Cardiac muscle cell (in vitro differentiated cells and primary cell): ENCODE data around the gene CUX1. TPM values are rescaled to one million over a fixed set of nuclear protein-coding genes. Genes with fewer than 3 reads are reported as not detected.
A peak's percentile ranks its signal among the peaks of the same experiment; 100 is the strongest.

ENCODE experiments used
- DNase-seq, 2 donors: peaks; one replicate each; pipeline versions ENCODE4 v3.0.0 to v3.0.0-alpha.2; 2010 to 2017; ENCODE audit warnings: low read depth in 1 of 2, low spot score in 1 of 2
- H3K27ac ChIP-seq: fragments of 200-600 bp; sonication (generic); 2 replicates; pipeline ENCODE4 v1.5.1; 2016
- H3K27me3 ChIP-seq: fragments of 200-600 bp; sonication (generic); 2 replicates; pipeline ENCODE4 v1.6.0; 2016; ENCODE audit warnings: control low read depth
- H3K36me3 ChIP-seq: fragments of 200-600 bp; sonication (generic); 2 replicates; pipeline ENCODE4 v1.5.1; 2016; ENCODE audit warnings: control low read depth
- H3K4me1 ChIP-seq: fragments of 200-600 bp; sonication (generic); 2 replicates; pipeline ENCODE4 v1.8.1; 2017; ENCODE audit warnings: low read depth, mild to moderate bottlenecking, mixed run types
- H3K4me3 ChIP-seq: fragments of 200-600 bp; sonication (generic); 2 replicates; pipeline ENCODE4 v1.5.1; 2016; ENCODE audit warnings: mild to moderate bottlenecking
- H3K9me3 ChIP-seq: fragments of 200-600 bp; sonication (generic); 2 replicates; pipeline ENCODE4 v1.5.1; 2017; ENCODE audit warnings: low read depth, mild to moderate bottlenecking, control low read depth
- polyA plus RNA-seq: library from polyadenylated mRNA; unstranded; fragments of >200 nt; fragmentation: Nextera tagmentation; extraction: Ambion mirVana; gene quantifications from 2 replicates; pipeline ENCODE4 v1.2.1, GENCODE V29; 2016
- total RNA-seq: library from RNA; depleted of rRNA; stranded (reverse); fragments of >200 nt; gene quantifications from 2 replicates; pipeline ENCODE4 v1.2.3, GENCODE V29; 2016
- TF ChIP-seq, protein P1 (sequence below): IDR thresholded peaks from 2 replicates; pipeline ENCODE4 v1.5.1; 2012; ENCODE audit warnings: low read depth, mild to moderate bottlenecking, low read length

CUX1 gene
- total and polyA plus RNA-seq, 2 experiments from 2014 or later = 67.7 to 85.3 TPM

GRCh38 chr7:101953248-101953819 is 135.9 kb downstream of the CUX1 start:
- TF ChIP-seq, protein P1, sequence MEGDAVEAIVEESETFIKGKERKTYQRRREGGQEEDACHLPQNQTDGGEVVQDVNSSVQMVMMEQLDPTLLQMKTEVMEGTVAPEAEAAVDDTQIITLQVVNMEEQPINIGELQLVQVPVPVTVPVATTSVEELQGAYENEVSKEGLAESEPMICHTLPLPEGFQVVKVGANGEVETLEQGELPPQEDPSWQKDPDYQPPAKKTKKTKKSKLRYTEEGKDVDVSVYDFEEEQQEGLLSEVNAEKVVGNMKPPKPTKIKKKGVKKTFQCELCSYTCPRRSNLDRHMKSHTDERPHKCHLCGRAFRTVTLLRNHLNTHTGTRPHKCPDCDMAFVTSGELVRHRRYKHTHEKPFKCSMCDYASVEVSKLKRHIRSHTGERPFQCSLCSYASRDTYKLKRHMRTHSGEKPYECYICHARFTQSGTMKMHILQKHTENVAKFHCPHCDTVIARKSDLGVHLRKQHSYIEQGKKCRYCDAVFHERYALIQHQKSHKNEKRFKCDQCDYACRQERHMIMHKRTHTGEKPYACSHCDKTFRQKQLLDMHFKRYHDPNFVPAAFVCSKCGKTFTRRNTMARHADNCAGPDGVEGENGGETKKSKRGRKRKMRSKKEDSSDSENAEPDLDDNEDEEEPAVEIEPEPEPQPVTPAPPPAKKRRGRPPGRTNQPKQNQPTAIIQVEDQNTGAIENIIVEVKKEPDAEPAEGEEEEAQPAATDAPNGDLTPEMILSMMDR = peak; percentile 5
- no peak overlapping the region for H3K4me3 ChIP-seq
- peak overlapping the region; percentile 85 for H3K27ac ChIP-seq
- no peaks in the 10 kb centered on the region for H3K9me3 ChIP-seq
- peaks cover 27% of the 10 kb centered on the region for H3K4me1 ChIP-seq
- DNase-seq = peak; percentile 45 to 97
- H3K36me3 ChIP-seq = no peaks in the 10 kb centered on the region
- no peaks in the 10 kb centered on the region for H3K27me3 ChIP-seq

DNA sequence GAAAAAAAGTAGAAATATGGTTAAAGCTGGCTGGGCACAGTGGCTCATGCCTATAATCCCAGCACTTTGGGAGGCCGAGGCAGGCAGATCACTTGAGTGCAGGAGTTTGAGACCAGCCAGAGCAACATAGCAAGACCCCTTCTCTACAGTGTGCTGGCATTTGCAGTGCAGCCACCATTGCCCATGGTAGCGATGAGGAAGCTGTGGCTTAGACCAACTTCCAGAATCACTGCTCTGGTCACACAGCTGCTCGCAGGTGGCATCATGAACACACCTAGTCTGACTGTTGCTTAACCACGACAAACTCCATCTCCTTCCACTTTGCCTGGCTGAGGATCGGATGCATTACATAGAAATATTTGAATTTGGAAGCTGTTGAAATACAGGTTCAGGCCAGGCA is 137.1 kb downstream of the CUX1 start:
- Histone ChIP-seq H3K4me1 (peaks cover 21% of the 10 kb centered on the region), H3K4me3 (no peak overlapping the region), H3K27me3 (no peaks in the 10 kb centered on the region), H3K9me3 (no peaks in the 10 kb centered on the region), H3K36me3 (no peaks in the 10 kb centered on the region), H3K27ac (peak overlapping the region; percentile 85)
- DNase-seq = no peak
- TF ChIP-seq, protein P1 = no peak

GRCh38 chr7:101956130-101956529 is 138.7 kb downstream of the CUX1 start:
- no peaks in the 10 kb centered on the region for H3K36me3 ChIP-seq
- peaks cover 21% of the 10 kb centered on the region for H3K4me1 ChIP-seq
- no peak overlapping the region for H3K27ac ChIP-seq
- TF ChIP-seq, protein P1 = no peak
- H3K27me3 ChIP-seq = no peaks in the 10 kb centered on the region
- no peak overlapping the region for H3K4me3 ChIP-seq
- DNase-seq = no peak
- no peaks in the 10 kb centered on the region for H3K9me3 ChIP-seq

DNA sequence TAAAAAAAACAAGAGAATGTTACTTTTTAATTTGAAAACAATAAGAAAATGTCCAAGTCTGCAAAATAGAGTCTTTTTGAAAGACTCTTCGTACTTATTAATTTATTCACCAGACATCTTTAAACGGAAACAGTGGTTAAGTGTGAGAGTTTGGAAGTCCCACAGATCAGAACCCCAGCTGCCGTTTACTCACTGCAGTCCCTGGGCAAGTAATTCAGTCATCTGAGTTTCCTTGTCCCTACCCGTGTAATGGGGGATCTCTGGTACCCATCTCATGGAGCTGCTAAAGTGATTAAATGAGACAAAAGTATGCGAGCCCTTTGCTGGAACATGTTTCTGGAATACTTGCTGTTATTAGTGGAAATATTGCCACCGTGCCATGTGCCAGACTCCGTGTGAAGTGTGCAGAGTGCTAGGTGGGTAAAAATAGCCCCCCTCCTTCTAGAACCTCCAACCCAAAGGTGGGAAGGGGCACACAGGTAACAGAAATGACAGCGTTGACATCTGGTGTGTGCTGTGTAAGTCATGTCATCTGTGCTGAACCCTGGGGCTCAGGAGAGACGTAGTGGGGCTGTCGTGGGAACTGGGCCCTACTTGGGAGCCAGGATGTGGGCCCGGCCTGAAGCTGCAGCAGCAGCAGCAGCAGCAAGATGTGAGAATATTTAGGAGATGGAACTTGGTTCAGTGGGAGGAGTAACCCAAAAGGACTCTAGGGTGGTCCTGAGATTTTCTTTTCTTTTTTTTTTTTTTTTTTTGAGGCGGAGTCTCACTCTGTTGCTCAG is 140.5 kb downstream of the CUX1 start:
- no peak for DNase-seq
- H3K4me3 ChIP-seq = no peak overlapping the region
- peak overlapping the region; percentile 22 for H3K27ac ChIP-seq
- peaks cover 21% of the 10 kb centered on the region for H3K4me1 ChIP-seq
- H3K27me3 ChIP-seq = no peaks in the 10 kb centered on the region
- H3K9me3 ChIP-seq = no peaks in the 10 kb centered on the region
- TF ChIP-seq, protein P1 = no peak
- no peaks in the 10 kb centered on the region for H3K36me3 ChIP-seq

GRCh38 chr7:101959342-101959741 is 141.9 kb downstream of the CUX1 start:
- DNase-seq = no peak
- H3K27me3 ChIP-seq = no peaks in the 10 kb centered on the region
- no peak overlapping the region for H3K27ac ChIP-seq
- no peak overlapping the region for H3K4me3 ChIP-seq
- H3K4me1 ChIP-seq = peaks cover 16% of the 10 kb centered on the region
- no peaks in the 10 kb centered on the region for H3K36me3 ChIP-seq
- TF ChIP-seq, protein P1 = no peak
- H3K9me3 ChIP-seq = no peaks in the 10 kb centered on the region
